GM20000 (cell line): Measurements from ENCODE around the gene KIF1A.
"Not testable (repeated sequence)": the region's sequence is repeated elsewhere in the genome, so short reads cannot be mapped to it uniquely, and the experiment has no call there.

Source experiments
- DNase-seq: peaks from one replicate; pipeline ENCODE4 v3.0.0; 2012; ENCODE audit warnings: low spot score
- TF ChIP-seq, protein P1 (sequence below): IDR thresholded peaks from 2 replicates; pipeline ENCODE4 v1.5.1; 2012; ENCODE audit warnings: mild to moderate bottlenecking, control low read depth; ENCODE audit errors: extremely low read depth, missing control alignments

Gene KIF1A

GRCh38 chr2:240781471-240782220, 38.4 kb downstream of the KIF1A start:
- TF ChIP-seq, protein P1, sequence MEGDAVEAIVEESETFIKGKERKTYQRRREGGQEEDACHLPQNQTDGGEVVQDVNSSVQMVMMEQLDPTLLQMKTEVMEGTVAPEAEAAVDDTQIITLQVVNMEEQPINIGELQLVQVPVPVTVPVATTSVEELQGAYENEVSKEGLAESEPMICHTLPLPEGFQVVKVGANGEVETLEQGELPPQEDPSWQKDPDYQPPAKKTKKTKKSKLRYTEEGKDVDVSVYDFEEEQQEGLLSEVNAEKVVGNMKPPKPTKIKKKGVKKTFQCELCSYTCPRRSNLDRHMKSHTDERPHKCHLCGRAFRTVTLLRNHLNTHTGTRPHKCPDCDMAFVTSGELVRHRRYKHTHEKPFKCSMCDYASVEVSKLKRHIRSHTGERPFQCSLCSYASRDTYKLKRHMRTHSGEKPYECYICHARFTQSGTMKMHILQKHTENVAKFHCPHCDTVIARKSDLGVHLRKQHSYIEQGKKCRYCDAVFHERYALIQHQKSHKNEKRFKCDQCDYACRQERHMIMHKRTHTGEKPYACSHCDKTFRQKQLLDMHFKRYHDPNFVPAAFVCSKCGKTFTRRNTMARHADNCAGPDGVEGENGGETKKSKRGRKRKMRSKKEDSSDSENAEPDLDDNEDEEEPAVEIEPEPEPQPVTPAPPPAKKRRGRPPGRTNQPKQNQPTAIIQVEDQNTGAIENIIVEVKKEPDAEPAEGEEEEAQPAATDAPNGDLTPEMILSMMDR: no peak
- no peak for DNase-seq

GRCh38 chr2:240780023-240780700, 39.9 kb downstream of the KIF1A start:
- no peak for DNase-seq
- TF ChIP-seq, protein P1: no peak

DNA sequence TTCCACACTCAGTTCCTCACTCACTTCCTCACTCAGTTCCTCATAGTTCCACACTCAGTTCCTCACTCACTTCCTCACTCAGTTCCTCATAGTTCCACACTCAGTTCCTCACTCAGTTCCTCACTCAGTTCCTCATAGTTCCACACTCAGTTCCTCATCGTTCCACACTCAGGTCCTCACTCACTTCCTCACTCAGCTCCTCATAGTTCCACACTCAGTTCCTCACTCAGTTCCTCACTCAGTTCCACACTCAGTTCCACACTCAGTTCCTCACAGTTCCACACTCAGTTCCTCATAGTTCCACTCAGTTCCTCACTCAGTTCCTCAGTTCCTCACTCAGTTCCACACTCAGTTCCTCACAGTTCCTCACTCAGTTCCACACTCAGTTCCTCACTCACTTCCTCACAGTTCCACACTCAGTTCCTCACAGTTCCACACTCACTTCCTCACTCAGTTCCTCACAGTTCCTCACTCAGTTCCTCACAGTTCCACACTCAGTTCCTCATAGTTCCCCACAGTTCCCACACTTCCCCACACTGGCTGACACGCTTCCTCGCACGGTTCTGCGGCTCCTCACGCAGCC, 40.7 kb downstream of the KIF1A start:
- DNase-seq: not testable (repeated sequence)

GRCh38 chr2:240778426-240778825, 41.6 kb downstream of the KIF1A start:
- DNase-seq: no peak
- TF ChIP-seq, protein P1: no peak

- TF ChIP-seq, protein P1: no peak
- no peak for DNase-seq
Observed at GRCh38 chr2:240777456-240778212, 42.4 kb downstream of the KIF1A start.

- DNase-seq: no peak
- TF ChIP-seq, protein P1: no peak
Observed at GRCh38 chr2:240775905-240776304, 44.1 kb downstream of the KIF1A start.

- no peak for DNase-seq
Observed at GRCh38 chr2:240774856-240775255, 45.2 kb downstream of the KIF1A start.

More at GRCh38 chr2:240774856-240775255, 45.2 kb downstream of the KIF1A start:
- TF ChIP-seq, protein P1: no peak
